ENCODE results near the gene TEX22.

TEX22 gene

DNA sequence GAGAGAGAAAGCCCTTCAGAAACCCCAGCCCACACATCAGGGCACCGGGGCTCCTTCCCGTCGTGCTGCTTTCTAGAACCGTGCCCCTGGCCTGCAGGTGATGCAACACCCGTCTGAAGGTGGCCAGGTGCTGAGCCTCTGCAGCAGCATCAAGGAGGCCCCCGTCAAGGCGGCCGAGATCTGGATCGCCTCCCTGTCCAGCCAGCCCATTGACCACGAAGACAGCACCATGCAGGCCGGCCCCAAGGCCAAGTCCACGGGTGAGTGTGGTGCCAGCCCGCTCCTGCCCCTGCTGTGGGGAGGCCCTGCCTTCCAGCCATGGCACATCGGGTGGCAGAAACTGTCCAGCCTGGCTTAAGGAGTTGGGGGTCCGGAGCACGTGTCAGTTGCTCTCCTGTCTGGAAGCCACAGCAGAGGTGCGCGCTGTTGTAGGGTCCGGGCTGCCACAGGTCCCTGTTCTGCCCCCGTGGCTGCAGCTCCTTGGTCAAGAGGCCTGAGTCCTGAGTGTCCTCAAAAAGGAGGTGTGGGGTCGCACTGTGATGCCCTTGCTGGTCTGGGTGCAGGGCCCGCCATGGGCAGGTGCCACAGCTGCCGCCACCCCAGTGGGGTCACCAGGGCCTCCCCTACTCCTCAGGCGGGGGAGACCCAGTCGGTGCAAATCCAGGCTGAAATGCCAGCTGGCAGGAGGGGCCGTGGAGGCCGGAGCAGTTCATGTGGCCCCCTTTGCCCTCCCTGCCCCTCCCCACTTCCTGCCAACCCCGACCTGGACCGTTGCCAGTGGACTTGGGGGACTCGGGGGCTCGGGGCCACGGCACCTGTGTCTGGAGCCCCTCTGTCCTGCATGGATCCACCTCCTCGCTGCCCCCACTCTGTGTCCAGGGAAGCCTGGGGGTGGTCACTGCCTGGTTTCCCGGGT, 31.0 kb upstream of the TEX22 start:
- DNase-seq: no peak

DNA sequence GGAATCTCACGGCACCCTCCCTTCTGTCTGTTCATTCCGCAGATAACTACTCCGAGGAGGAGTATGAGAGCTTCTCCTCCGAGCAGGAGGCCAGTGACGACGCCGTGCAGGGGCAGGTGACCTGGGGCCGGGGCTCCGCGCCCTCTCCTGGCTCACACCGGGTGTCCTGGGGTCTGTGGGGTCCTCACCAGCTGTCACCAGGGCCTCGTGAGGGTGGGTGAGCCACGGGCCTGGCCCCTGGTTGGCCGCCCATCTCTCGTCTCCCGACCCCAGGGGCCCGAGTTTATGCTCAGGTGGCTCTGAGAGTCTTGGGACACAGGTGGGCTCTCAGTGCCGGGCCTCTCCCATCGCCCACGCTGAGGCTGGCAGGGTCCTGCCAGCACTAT, 30.3 kb upstream of the TEX22 start:
- no peak for DNase-seq

DNA sequence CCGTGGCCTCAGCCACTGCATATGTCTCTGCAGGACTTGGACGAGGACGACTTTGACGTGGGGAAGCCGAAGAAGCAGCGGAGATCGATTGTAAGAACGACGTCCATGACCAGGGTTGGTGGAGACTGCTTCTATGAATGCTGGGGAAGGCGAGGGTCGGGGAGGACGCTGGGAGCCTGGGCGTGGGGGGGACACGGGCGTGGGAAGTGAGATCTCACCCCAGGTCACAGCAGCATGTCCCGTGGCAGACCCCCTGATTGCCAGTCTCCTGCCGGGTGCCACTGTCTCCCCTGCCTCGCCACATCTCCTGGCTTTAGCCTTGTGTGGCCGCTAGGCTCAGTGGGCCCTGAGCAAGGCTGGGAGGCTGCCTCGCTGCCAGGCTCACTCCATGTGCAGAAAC, 29.9 kb upstream of the TEX22 start:
- DNase-seq: no peak

DNA sequence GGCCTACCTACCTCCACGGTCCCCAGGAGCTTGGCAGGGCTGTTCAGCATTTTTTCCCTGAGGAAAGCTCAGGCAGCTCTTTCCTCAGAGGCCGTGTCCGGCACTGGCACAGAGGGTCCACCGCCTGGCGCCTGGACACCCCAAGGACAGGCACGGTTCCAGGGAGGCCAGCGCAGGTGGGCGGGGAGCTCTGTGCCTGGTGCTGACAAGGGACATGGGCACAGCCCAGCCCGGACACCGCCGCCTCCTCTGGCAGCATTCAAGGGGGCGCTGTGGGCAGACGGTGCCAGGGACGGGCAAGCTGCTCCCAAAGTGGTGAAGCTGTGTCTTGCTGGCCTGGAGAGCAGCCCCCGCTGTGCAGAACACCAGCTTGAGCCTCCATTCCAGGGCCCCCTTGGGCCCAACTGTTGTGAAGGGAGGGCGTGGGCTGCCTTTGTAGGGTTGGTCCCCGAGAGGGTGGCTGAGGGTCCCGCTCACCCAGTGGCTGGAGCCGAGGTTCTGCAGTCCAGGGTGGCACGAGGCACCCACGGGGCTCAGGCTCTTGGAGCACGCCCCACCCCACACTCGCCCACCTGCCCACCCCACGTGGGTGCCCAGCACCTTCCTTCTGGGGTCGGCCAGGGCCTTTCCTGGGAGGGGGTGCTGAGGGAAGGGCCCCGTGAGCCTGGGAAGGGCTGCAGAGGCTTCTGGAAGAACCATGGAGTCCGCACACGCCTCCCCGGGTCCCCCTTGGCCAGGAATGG, 29.3 kb upstream of the TEX22 start:
- DNase-seq: no peak

DNA sequence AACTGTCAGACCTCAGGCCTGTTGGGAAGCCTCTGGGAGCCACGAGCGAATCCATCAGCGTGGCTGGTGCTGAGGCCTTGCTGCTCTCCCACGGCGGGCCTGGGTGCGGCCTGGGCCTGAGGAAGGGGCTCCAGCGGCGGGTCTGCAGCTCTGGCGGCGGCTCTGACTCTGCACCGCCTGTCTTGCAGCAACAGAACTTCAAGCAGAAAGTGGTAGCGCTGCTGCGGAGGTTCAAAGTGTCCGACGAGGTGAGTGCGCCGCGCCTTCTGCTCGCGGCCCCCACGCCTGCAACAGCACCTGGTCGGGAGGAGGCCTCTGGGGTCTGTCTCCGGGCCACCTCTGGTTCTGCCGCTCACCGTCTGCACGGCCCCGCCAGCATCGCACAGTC, 28.7 kb upstream of the TEX22 start:
- DNase-seq: no peak

DNA sequence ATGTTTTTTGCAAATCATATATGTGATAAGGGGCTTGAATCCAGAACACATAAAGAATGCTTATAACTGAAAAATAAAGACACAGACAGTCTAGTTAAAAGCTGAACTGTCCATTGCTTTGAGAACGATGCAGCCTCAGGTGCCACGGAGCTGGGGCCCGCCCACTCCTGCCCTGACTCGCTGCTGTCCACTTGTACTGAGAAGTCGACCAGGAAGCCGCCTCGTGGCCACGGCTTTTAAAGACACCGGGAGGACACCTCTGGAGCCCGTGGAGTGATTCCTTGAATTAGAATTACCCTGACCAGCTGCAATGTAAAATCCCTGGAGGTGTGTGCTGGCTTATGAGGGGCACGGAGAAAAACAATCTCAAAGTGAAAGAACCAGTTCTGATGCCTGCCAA, 23.9 kb upstream of the TEX22 start:
- no peak for DNase-seq

DNA sequence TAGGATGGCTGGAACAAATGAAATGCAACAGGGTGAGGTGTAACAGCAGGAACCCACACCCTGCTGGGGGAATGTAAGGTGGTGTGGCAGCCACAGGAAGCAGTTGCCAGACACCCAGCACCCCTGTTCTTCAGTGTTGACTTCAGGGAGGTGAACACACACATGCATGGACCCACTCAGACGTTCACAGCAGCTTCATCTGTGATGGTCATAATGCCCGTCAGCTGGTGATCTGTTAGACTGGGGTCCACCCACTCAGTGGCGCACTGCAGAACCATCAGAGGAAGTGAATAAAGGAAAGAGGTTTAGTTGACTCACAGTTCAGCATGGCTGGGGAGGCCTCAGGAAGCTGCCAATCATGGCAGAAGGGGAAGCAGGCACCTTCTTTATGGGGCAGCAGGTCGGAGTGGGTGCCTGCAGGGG, 22.7 kb upstream of the TEX22 start:
- no peak for DNase-seq

DNA sequence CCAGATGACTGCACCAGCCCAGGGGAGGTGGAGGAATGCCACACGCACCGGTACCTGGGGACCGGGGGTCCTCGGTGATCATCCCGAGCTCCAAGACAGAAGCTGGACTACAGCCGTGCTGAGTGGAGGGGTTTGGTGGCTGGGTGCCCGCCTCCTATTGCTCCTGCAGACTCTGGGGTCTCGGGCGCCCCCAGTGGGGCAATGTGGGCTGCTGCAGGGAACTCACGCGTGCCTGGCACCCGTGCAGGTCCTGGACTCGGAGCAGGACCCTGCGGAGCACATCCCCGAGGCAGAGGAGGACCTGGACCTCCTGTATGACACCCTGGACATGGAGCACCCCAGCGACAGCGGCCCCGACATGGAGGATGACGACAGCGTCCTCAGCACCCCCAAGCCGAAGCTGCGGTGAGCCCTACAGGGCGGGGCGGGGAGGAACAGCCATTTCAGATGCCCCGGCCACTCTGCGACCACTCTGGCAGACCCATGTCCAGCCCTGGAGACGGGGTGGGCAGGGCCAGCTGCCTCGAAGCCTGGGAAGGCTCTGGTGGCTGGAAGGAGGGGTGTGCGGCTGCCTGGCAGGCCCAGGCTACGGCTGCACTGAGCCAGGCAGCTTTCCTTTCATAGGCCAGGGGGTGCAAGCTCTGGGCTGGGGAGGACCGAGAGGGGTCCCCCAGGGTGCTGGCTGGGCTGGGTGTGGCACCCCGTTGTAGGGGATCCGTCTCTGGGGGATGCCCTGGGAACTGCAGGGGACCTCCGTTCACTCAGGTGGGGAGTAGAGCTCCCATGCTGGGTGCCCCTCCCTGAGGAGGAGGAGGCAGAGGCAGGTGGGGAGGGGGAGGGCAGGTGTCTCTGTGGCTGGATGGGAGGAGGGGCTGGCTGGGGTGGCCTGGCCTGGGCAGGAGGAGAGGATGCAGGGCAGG, 21.6 kb upstream of the TEX22 start:
- DNase-seq: no peak

DNA sequence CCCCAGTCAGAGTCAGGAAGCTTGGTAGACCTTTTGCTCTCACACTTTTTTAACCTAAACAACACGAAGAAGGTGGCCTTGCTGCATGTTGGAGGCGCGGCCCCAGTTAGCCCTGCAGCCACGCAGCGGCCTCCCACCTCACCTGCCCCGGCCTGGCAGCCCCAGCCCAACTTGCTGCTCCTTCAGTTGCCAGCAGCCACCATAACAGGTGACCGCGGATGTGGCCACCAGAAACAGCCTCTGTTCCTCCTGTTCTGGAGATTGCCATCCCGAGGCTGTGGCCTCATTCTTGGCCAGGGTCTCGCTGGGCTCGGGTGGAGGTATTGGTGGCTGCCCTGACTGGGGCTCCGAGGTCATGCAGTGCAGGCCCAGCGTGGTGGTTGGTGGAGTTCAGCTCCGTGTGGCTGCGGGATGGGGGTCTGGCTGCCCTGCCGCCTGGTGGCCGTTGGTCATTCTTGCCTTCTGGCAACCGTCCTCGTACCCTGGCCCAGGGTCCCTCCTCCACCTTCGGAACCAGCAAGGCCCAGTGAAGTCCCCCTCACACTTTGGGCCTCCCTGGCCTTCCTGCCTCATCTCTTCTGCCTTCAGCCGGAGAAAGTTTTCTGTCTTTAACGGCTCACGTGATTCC, 20.7 kb upstream of the TEX22 start:
- no peak for DNase-seq

DNA sequence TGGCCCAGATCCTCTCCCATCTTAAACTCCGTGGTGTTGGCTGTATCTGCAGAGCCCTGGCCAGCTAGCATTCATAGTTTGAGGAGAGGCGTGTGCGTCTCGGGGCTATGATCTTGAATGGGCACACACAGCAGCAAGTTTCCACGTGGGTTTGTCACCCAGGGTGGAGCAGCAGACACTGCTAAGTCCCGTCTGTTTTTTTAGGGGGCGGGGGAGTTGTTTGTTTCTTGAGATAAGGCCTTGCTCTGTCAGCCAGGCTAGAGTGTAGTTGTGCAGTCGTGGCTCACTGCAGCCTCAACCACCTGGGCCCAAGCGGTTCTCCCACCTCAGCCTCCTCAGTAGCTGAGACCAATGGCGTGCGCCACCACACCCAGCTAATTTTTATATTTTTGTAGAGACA, 20.1 kb upstream of the TEX22 start:
- DNase-seq: no peak

DNA sequence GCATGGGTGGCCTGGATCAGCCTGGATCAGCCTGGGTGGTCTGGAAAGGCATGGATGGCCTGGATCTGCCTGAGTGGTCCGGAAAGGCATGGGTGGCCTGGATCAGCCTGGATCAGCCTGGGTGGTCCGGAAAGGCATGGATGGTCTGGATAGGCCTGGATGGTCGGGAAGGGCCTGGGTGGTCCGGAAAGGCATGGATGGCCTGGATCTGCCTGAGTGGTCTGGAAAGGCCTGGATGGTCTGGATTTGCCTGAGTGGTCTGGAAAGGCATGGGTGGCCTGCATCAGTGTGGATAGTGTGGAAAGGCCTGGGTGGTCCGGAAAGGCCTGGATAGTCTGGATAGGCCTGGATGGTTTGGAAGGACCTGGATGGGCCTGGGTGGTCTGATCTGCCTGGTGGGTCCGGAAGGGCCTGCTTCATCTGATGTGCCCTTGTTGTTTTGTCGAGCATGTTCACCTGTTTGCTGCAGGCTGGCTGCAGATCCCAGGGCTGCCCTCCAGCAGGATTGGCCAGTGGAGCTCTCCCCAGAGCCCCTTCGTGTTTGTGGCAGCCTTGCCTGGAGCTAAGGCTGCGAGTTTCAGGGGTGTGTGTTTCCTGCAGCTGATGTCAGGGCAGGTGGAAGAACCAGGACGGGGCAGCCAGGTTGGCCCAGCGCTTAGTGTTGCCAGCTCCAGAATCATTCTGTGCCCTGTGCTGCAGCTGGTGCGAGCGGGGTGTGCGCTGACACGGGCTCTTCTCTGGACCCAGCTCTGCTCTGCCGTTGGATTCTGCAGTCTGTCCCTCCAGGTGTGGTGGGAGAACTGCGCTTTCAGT, 19.3 kb upstream of the TEX22 start:
- no peak for DNase-seq

DNA sequence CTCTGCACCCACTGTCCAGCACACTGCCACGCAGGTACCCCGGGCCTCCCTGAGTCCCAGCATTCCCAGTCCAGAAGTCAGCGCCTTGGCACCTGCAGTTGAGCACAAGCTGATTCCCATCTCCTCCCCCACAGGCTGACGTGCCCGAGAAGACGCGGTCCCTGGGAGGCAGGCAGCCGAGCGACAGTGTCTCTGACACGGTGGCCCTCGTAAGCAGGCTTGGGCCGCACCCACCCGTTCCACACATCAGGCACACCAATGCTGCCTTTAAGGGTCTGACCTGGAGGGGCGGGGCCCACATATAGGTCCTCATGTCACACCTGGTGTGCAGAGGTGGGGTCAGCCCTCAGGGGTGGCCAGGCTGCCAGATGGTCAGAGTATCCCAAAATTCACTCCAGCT, 18.4 kb upstream of the TEX22 start:
- no peak for DNase-seq

DNA sequence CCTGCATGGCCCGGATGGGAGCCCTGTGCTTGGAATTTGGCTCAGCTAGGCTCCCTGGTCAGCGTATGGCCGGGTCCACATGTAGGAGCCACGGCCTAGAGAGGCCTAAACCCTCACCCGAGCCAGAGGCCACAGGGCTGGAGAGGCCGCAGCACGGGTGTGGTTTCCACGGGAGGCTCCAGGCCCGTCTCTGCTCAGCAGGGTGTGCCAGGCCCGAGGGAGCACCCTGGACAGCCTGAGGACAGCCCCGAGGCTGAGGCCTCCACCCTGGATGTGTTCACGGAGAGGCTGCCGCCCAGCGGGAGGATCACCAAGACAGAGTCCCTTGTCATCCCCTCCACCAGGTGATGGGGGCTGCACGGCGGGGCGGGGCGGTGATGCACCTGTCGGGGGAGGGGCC, 17.6 kb upstream of the TEX22 start:
- DNase-seq: no peak

DNA sequence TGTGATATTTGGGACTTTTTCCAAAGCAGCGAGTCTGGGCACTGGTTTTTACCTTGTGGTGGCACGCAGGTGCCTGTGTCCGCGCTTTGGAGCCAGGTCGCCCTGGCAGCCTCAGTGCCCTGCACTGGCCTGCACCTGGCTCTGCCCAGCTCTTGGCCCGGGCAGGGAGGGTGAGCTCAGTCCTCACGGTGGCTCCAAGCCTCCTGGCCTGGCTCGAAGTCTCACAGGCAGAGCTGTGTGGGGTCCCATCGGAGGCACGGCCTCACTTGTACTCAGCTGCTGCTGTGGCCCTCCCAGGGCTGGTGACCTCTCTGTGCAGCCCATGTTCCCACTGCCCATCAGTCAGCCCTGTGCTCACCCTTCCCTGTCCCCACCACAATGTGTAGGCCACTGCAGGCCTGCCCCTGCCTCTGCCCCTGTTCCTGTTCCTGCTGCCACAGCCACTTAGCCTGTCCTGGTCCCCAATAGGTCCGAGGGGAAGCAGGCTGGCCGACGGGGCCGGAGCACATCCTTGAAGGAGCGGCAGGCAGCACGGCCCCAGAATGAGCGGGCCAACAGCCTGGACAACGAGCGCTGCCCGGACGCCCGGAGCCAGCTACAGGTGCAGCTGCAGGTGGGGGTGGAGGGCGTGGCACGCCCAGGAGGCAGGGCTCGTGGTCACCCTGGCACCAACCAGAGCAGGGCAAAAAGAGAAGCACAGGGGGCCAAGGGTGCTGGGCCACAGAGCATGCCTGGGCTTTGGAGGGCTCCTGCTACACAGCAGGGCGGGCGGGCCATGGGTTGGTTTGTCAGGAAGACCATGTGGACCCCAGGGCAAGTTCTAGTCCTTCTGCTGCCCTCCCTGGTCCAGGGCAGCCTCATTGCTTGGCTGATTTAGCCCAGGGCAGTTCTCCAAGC, 16.6 kb upstream of the TEX22 start:
- no peak for DNase-seq

DNA sequence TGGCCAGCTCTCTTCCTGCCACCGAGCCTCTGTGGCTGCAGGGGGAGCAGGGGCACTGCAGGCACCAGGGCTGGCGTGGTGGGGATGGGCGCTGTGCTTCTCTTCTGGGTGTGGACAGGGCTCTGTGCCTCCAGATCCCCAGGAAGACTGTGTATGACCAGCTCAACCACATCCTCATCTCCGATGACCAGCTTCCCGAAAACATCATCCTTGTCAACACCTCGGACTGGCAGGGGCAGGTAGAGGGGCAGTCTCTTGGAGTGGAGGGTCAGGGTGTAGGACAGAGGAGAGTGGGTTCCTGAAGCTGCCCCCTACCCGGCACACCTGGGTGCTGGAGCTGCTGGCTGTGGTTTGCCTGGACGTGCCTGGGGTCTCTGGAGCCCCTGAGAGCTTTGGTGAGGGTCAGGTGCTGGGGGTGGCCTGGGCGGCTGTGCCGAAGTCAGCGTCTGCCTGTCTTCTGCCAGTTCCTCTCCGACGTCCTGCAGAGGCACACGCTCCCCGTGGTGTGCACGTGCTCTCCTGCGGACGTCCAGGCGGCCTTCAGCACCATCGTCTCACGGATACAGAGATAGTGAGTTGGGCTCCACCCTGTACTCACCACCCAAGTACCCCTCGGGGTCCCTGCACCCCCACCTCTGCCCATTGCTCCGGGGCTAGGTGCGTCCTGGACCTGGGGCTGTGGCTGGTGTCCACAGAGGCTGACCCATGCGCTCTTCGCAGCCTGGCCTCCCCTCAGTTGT, 15.8 kb upstream of the TEX22 start:
- no peak for DNase-seq

DNA sequence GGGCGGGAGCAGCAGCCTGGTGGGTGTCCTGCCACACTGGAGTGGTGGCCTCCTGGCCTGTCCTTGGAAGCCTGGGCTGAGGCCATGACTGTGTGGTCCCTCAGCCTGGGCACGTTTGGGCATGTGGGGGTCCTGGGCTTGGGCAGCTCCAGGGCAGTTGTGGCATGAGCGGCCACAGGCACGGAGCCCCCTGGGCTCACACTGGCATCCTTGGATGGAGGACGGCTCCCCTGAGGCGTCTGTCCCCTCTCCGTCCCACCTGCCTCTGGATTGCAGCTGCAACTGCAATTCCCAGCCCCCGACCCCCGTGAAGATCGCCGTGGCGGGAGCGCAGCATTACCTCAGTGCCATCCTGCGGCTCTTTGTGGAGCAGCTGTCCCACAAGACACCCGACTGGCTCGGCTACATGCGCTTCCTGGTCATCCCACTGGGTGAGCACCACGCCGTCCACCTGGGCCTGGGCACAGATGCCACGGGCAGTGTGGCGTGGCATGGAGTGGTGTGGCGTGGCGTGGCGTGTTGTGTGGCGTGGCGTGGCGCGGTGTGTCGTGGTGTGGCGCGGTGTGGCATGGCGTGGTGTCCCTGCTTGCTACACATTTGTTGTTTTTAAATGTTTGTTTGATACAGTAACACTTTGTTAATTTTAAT, 15.1 kb upstream of the TEX22 start:
- DNase-seq: no peak

DNA sequence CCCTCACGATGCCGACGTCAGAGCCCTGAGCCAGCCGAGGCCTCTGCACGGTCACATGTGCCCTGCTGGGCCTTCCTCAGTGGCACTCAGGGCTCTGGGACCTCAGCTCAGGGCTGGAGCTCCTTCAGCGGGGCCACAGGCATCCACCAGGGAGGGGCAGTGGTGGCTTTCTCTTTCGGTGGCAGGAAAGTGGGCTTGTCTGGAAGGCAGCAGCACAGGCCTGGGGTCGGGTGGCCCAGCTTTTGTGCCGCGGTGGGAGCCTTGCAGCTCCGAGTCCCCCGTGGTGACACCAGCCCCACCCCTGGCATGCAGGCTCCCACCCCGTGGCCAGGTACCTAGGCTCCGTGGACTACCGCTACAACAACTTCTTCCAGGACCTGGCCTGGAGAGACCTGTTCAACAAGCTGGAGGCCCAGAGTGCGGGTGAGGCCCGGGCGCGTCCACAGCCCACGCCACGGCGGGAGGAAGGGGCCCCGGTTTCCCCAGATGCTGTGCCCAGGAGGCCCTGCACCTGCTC, 14.2 kb upstream of the TEX22 start:
- DNase-seq: no peak

DNA sequence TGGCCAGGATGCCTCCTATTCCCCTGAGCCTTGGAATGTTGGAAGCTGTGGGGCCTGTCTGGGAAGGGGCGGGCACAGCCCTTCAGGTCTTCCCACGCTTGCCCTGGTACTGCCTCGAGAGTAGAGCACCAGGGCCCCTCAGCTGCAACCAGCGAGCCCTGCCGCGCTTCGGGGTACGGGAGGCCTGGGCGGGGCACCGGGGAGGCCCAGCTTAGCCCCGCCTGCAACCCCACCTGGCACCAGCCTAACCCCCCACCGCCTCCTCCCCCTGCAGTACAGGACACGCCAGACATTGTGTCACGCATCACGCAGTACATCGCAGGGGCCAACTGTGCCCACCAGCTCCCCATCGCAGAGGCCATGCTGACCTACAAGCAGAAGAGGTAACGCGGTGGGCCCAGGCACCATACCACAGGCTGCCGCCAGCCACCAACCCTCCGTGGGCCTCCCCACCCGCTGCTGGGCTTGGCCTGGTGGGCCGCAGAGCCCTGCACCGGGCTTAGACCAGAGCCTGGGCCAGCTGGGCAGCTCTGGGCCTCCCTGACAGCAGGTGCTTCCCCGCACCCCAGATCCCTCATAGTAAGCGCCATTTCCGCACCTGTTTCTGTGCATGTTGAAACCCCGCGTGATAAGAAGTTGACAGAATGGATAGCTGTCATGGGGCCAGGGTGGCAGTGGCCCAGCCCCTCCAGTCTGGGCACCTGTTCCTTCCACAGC, 13.6 kb upstream of the TEX22 start:
- DNase-seq: no peak

DNA sequence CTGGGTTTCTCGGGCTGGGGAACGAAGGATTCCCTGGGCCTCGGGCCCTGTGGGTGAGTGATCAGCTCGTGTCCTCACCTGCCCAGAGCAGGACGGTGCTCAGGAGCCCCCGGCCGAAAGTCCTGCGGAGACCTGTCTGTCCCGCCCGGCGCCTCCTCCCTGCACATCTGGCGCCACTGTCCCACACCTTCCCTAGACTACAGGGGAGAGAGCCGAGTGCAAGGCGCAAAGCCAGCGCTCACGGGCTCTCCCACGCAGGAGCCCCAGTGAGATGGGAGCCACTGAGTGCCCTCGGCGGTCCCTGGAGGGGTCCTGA, 13.1 kb upstream of the TEX22 start:
- DNase-seq: no peak
